WTC11 (cell line): ENCODE measurements around the gene CIART. TPM values are rescaled to one million over a fixed set of nuclear protein-coding genes. Genes with fewer than 3 reads are reported as not detected.

Experiments used
- ATAC-seq: fragments of 200-7000 bp; cut with Tn5 transposase; 2 replicates; pipeline ENCODE4 v1.10.0; 2021; ENCODE audit warnings: mild to moderate bottlenecking, moderate library complexity
- CTCF ChIA-PET: fragments of 300-600 bp; sonication (Branson Sonifier 250); formaldehyde crosslinking; loops from one replicate; lab custom pipeline; 2021; ENCODE audit warnings: antibody characterized with exemption; lab: Charles Lee
- POLR2A ChIA-PET: fragments of 350-600 bp; sonication (Branson Sonifier 250); formaldehyde crosslinking; loops from one replicate; lab custom pipeline; 2021; ENCODE audit warnings: antibody characterized with exemption; lab: Charles Lee
- DNase-seq: peaks from one replicate; pipeline ENCODE4 v3.0.0; 2021; ENCODE audit warnings: low spot score
- H3K27ac Mint-ChIP-seq: 2 replicates; pipeline ENCODE4 v1.8.0; 2021; ENCODE audit warnings: mixed read lengths
- H3K27me3 Mint-ChIP-seq: 2 replicates; pipeline ENCODE4 v1.8.0; 2021; ENCODE audit warnings: low read depth, mild to moderate bottlenecking, moderate library complexity, mixed read lengths
- H3K36me3 Mint-ChIP-seq: 2 replicates; pipeline ENCODE4 v1.8.0; 2021; ENCODE audit warnings: mixed read lengths
- H3K4me1 Mint-ChIP-seq: 2 replicates; pipeline ENCODE4 v1.8.0; 2022; ENCODE audit warnings: mixed read lengths
- H3K4me3 Mint-ChIP-seq: 2 replicates; pipeline ENCODE4 v1.8.0; 2021; ENCODE audit warnings: mild to moderate bottlenecking, moderate library complexity, mixed read lengths
- H3K9me3 Mint-ChIP-seq: 2 replicates; pipeline ENCODE4 v1.8.0; 2021; ENCODE audit warnings: mixed read lengths
- ARID4B ChIP-seq: sonication (generic); formaldehyde crosslinking; IDR thresholded peaks from 2 replicates; pipeline ENCODE4 v1.8.0; 2023; ENCODE audit warnings: missing genetic modification reagents, mild to moderate bottlenecking, borderline replicate concordance
- ATF1 ChIP-seq: sonication (generic); formaldehyde crosslinking; IDR thresholded peaks from 2 replicates; pipeline ENCODE4 v1.8.1; 2023; ENCODE audit warnings: mild to moderate bottlenecking, moderate library complexity, missing genetic modification reagents
- ATF6 ChIP-seq: sonication (generic); formaldehyde crosslinking; IDR thresholded peaks from 2 replicates; pipeline ENCODE4 v1.8.1; 2023; ENCODE audit warnings: mild to moderate bottlenecking, missing genetic modification reagents
- E2F1 ChIP-seq: sonication (generic); formaldehyde crosslinking; IDR thresholded peaks from 2 replicates; pipeline ENCODE4 v1.8.0; 2022; ENCODE audit warnings: mild to moderate bottlenecking, missing genetic modification reagents
- EMX1 ChIP-seq: fragments of 250-450 bp; sonication (Bioruptor Pico); IDR thresholded peaks from 2 replicates; pipeline ENCODE4 v1.8.0; 2021; ENCODE audit warnings: mild to moderate bottlenecking
- ESRRA ChIP-seq: sonication (generic); formaldehyde crosslinking; IDR thresholded peaks from 2 replicates; pipeline ENCODE4 v1.8.1; 2022; ENCODE audit warnings: mild to moderate bottlenecking, missing genetic modification reagents, borderline replicate concordance
- ETV6 ChIP-seq: sonication (generic); formaldehyde crosslinking; IDR thresholded peaks from 2 replicates; pipeline ENCODE4 v1.8.1; 2022; ENCODE audit warnings: mild to moderate bottlenecking, missing genetic modification reagents
- KAT7 ChIP-seq: sonication (generic); formaldehyde crosslinking; IDR thresholded peaks from 2 replicates; pipeline ENCODE4 v1.8.1; 2023; ENCODE audit warnings: missing genetic modification reagents, mild to moderate bottlenecking, borderline replicate concordance
- MAX ChIP-seq: sonication (generic); formaldehyde crosslinking; IDR thresholded peaks from 2 replicates; pipeline ENCODE4 v1.8.0; 2022; ENCODE audit warnings: mild to moderate bottlenecking, missing genetic modification reagents
- RORB ChIP-seq: fragments of 250-450 bp; sonication (Bioruptor Pico); IDR thresholded peaks from 2 replicates; pipeline ENCODE4 v1.9.0; 2021; ENCODE audit warnings: mild to moderate bottlenecking
- SMAD3 ChIP-seq: sonication (generic); formaldehyde crosslinking; IDR thresholded peaks from 2 replicates; pipeline ENCODE4 v1.8.0; 2022; ENCODE audit warnings: missing genetic modification reagents, mild to moderate bottlenecking, borderline replicate concordance
- SMAD4 ChIP-seq: sonication (generic); formaldehyde crosslinking; IDR thresholded peaks from 2 replicates; pipeline ENCODE4 v1.8.0; 2022; ENCODE audit warnings: mild to moderate bottlenecking, missing genetic modification reagents
- SP1 ChIP-seq: sonication (generic); formaldehyde crosslinking; conservative IDR thresholded peaks from 2 replicates; pipeline ENCODE4 v1.8.1; 2022; ENCODE audit warnings: missing genetic modification reagents
- TEAD1 ChIP-seq: sonication (generic); formaldehyde crosslinking; IDR thresholded peaks from 2 replicates; pipeline ENCODE4 v1.8.0; 2022; ENCODE audit warnings: mild to moderate bottlenecking, missing genetic modification reagents
- USF1 ChIP-seq: sonication (generic); formaldehyde crosslinking; IDR thresholded peaks from 2 replicates; pipeline ENCODE4 v1.8.0; 2022; ENCODE audit warnings: mild to moderate bottlenecking, missing genetic modification reagents
- USF2 ChIP-seq: sonication (generic); formaldehyde crosslinking; IDR thresholded peaks from 2 replicates; pipeline ENCODE4 v1.8.1; 2023; ENCODE audit warnings: mild to moderate bottlenecking, missing genetic modification reagents, moderate library complexity
- ZNF232 ChIP-seq: sonication (generic); formaldehyde crosslinking; IDR thresholded peaks from 2 replicates; pipeline ENCODE4 v1.8.0; 2022; ENCODE audit warnings: mild to moderate bottlenecking, missing genetic modification reagents
- ZNF263 ChIP-seq: sonication (generic); formaldehyde crosslinking; IDR thresholded peaks from 2 replicates; pipeline ENCODE4 v1.8.1; 2022; ENCODE audit warnings: low read depth, mild to moderate bottlenecking, moderate library complexity, missing genetic modification reagents
- ZNF416 ChIP-seq: fragments of 250-450 bp; sonication (Bioruptor Pico); IDR thresholded peaks from 2 replicates; pipeline ENCODE4 v1.9.0; 2021; ENCODE audit warnings: mild to moderate bottlenecking, inconsistent platforms
- ZNF425 ChIP-seq: fragments of 250-450 bp; sonication (Bioruptor Pico); conservative IDR thresholded peaks from 2 replicates; pipeline ENCODE4 v1.9.0; 2021; ENCODE audit warnings: mild to moderate bottlenecking
- total RNA-seq: library from RNA; stranded (reverse); gene quantifications from 3 replicates; pipeline ENCODE4 v1.2.3, GENCODE V29; 2021

Gene CIART
- total RNA-seq, 1 experiment from 2014 or later, result 7.8 TPM

- peak overlapping the region; percentile 98 for H3K27ac Mint-ChIP-seq
- peak; percentile 81 for DNase-seq
- 0 out of 2 replicates have a peak, but pooled peaks have one; percentile 50 for TF ChIP-seq ETV6 (CRISPR knock-in tag)
- peak; percentile 35; the same call in 1 of the 2 replicates for TF ChIP-seq ATF1 (CRISPR knock-in tag)
- TF ChIP-seq RORB (CRISPR knock-in tag), result no peak
- 0 out of 2 replicates have a peak, but pooled peaks have one; percentile 19 for TF ChIP-seq ZNF416 (CRISPR knock-in tag)
- peak; percentile 88 for TF ChIP-seq MAX (CRISPR knock-in tag)
- peak; percentile 65; the same call in 1 of the 2 replicates for TF ChIP-seq ZNF232 (CRISPR knock-in tag)
- TF ChIP-seq ESRRA, result peak; percentile 49; the same call in 1 of the 2 replicates
- TF ChIP-seq KAT7, result 0 out of 2 replicates have a peak, but pooled peaks have one; percentile 35
- TF ChIP-seq SP1, result peak; percentile 35; the same call in 1 of the 2 replicates
- TF ChIP-seq SMAD4 (CRISPR knock-in tag), result peak; percentile 50; the same call in 1 of the 2 replicates
- TF ChIP-seq USF1 (CRISPR knock-in tag), result peak; percentile 36; the same call in 1 of the 2 replicates
- no peak for TF ChIP-seq ZNF263
- TF ChIP-seq E2F1 (CRISPR knock-in tag), result 0 out of 2 replicates have a peak, but pooled peaks have one; percentile 36
- TF ChIP-seq EMX1 (CRISPR knock-in tag), result 0 out of 2 replicates have a peak, but pooled peaks have one; percentile 71
- no peak for TF ChIP-seq ATF6
- TF ChIP-seq USF2, result peak; percentile 35; the same call in 1 of the 2 replicates
- TF ChIP-seq ZNF425 (CRISPR knock-in tag), result no peak
- TF ChIP-seq TEAD1 (CRISPR knock-in tag), result peak; percentile 14; the same call in 1 of the 2 replicates
- TF ChIP-seq ARID4B, result peak; percentile 30; the same call in 1 of the 2 replicates
- TF ChIP-seq SMAD3, result no peak
- ChIA-PET CTCF (interaction anchor here (0.7 kb wide), 1 partner anchor 325 kb away, joined by 3 read pairs; no protein-coding TSS in a partner anchor), POLR2A (interaction anchor here (1.2 kb wide), 1 partner anchor 34 kb away, joined by 3 read pairs; the partner anchor contains the start of gene APH1A)
- peaks cover 14% of the 10 kb centered on the region for H3K36me3 Mint-ChIP-seq
- H3K9me3 Mint-ChIP-seq, result no peaks in the 10 kb centered on the region
- no peaks in the 10 kb centered on the region for H3K27me3 Mint-ChIP-seq
- peak; percentile 29 for ATAC-seq
- peaks cover 17% of the 10 kb centered on the region for H3K4me1 Mint-ChIP-seq
- H3K4me3 Mint-ChIP-seq, result no peak overlapping the region
These were observed 47.6 kb upstream of the CIART start for GRCh38 chr1:150234566-150235293.
